ENCODE results near the gene MPG.
"Not testable (repeated sequence)": the region's sequence is repeated elsewhere in the genome, so short reads cannot be mapped to it uniquely, and the experiment has no call there.

The MPG gene

GRCh38 chr16:77807-78443, at the start of gene MPG:
Gene MPG, plus strand, starts transcription at chr16:78225. Its CDS starts 85 bp downstream, at chr16:78310.
- peak; percentile 83 for DNase-seq

- not testable (repeated sequence) for DNase-seq
Observed at GRCh38 chr16:30627-31026, 47.4 kb upstream of the MPG start.

- not testable (repeated sequence) for DNase-seq
Observed at GRCh38 chr16:33154-33876, 44.7 kb upstream of the MPG start.

GRCh38 chr16:33877-34647, 44.0 kb upstream of the MPG start:
- DNase-seq: no peak

GRCh38 chr16:34648-34987, 43.4 kb upstream of the MPG start:
- no peak for DNase-seq

GRCh38 chr16:35011-35677, 42.9 kb upstream of the MPG start:
- no peak for DNase-seq

- DNase-seq: no peak
Observed at GRCh38 chr16:35678-36305, 42.2 kb upstream of the MPG start.

GRCh38 chr16:36336-36984, 41.6 kb upstream of the MPG start:
- DNase-seq: no peak

GRCh38 chr16:37511-37910, 40.5 kb upstream of the MPG start:
- no peak for DNase-seq

GRCh38 chr16:38206-38605, 39.8 kb upstream of the MPG start:
- not testable (repeated sequence) for DNase-seq

GRCh38 chr16:38941-39892, 38.8 kb upstream of the MPG start:
- DNase-seq: peak; percentile 44

- no peak for DNase-seq
Observed at GRCh38 chr16:41439-42068, 36.5 kb upstream of the MPG start.

- no peak for DNase-seq
Observed at GRCh38 chr16:42069-42457, 36.0 kb upstream of the MPG start.

- DNase-seq: no peak
Observed at GRCh38 chr16:42691-43090, 35.3 kb upstream of the MPG start.

GRCh38 chr16:43294-43693, 34.7 kb upstream of the MPG start:
- no peak for DNase-seq

GRCh38 chr16:44655-45054, 33.4 kb upstream of the MPG start:
- no peak for DNase-seq

GRCh38 chr16:45454-45853, 32.6 kb upstream of the MPG start:
- no peak for DNase-seq

GRCh38 chr16:46510-46909, 31.5 kb upstream of the MPG start:
- not testable (repeated sequence) for DNase-seq

- no peak for DNase-seq
Observed at GRCh38 chr16:47234-47633, 30.8 kb upstream of the MPG start.

- no peak for DNase-seq
Observed at GRCh38 chr16:50769-51591, 27.0 kb upstream of the MPG start.

All from activated CD8-positive, alpha-beta memory T cell treated with anti-CD3 and anti-CD28 coated beads, Interleukin-2, amount 50 U/mL, for 4 hours (primary cell).